WTC11 (cell line): ENCODE measurements around the gene BMP8B. TPM values are rescaled to one million over a fixed set of nuclear protein-coding genes. Genes with fewer than 3 reads are reported as not detected.

Experiments
- ATAC-seq: fragments of 200-7000 bp; cut with Tn5 transposase; 2 replicates; pipeline ENCODE4 v1.10.0; 2021; ENCODE audit warnings: mild to moderate bottlenecking, moderate library complexity
- CTCF ChIA-PET: fragments of 300-600 bp; sonication (Branson Sonifier 250); formaldehyde crosslinking; loops from one replicate; lab custom pipeline; 2021; ENCODE audit warnings: antibody characterized with exemption; lab: Charles Lee
- POLR2A ChIA-PET: fragments of 350-600 bp; sonication (Branson Sonifier 250); formaldehyde crosslinking; loops from one replicate; lab custom pipeline; 2021; ENCODE audit warnings: antibody characterized with exemption; lab: Charles Lee
- DNase-seq: peaks from one replicate; pipeline ENCODE4 v3.0.0; 2021; ENCODE audit warnings: low spot score
- H3K27ac Mint-ChIP-seq: 2 replicates; pipeline ENCODE4 v1.8.0; 2021; ENCODE audit warnings: mixed read lengths
- H3K27me3 Mint-ChIP-seq: 2 replicates; pipeline ENCODE4 v1.8.0; 2021; ENCODE audit warnings: low read depth, mild to moderate bottlenecking, moderate library complexity, mixed read lengths
- H3K36me3 Mint-ChIP-seq: 2 replicates; pipeline ENCODE4 v1.8.0; 2021; ENCODE audit warnings: mixed read lengths
- H3K4me1 Mint-ChIP-seq: 2 replicates; pipeline ENCODE4 v1.8.0; 2022; ENCODE audit warnings: mixed read lengths
- H3K4me3 Mint-ChIP-seq: 2 replicates; pipeline ENCODE4 v1.8.0; 2021; ENCODE audit warnings: mild to moderate bottlenecking, moderate library complexity, mixed read lengths
- H3K9me3 Mint-ChIP-seq: 2 replicates; pipeline ENCODE4 v1.8.0; 2021; ENCODE audit warnings: mixed read lengths
- ELF4 ChIP-seq: sonication (generic); formaldehyde crosslinking; IDR thresholded peaks from 2 replicates; pipeline ENCODE4 v1.8.1; 2022; ENCODE audit warnings: low read depth, mild to moderate bottlenecking, moderate library complexity, missing genetic modification reagents
- ESRRA ChIP-seq: sonication (generic); formaldehyde crosslinking; IDR thresholded peaks from 2 replicates; pipeline ENCODE4 v1.8.1; 2022; ENCODE audit warnings: mild to moderate bottlenecking, missing genetic modification reagents, borderline replicate concordance
- FOXP4 ChIP-seq: sonication (generic); formaldehyde crosslinking; IDR thresholded peaks from 2 replicates; pipeline ENCODE4 v1.8.0; 2022; ENCODE audit warnings: mild to moderate bottlenecking, missing genetic modification reagents
- GABPB1 ChIP-seq: sonication (generic); formaldehyde crosslinking; IDR thresholded peaks from 2 replicates; pipeline ENCODE4 v1.8.1; 2023; ENCODE audit warnings: mild to moderate bottlenecking, missing genetic modification reagents
- IRF1 ChIP-seq: sonication (generic); formaldehyde crosslinking; IDR thresholded peaks from 2 replicates; pipeline ENCODE4 v1.8.0; 2023; ENCODE audit warnings: missing genetic modification reagents
- KAT7 ChIP-seq: sonication (generic); formaldehyde crosslinking; IDR thresholded peaks from 2 replicates; pipeline ENCODE4 v1.8.1; 2023; ENCODE audit warnings: missing genetic modification reagents, mild to moderate bottlenecking, borderline replicate concordance
- MAX ChIP-seq: sonication (generic); formaldehyde crosslinking; IDR thresholded peaks from 2 replicates; pipeline ENCODE4 v1.8.0; 2022; ENCODE audit warnings: mild to moderate bottlenecking, missing genetic modification reagents
- MLX ChIP-seq: sonication (generic); formaldehyde crosslinking; IDR thresholded peaks from 2 replicates; pipeline ENCODE4 v1.8.1; 2023; ENCODE audit warnings: mild to moderate bottlenecking, missing genetic modification reagents, moderate library complexity
- NFATC4 ChIP-seq: fragments of 250-450 bp; sonication (Bioruptor Pico); IDR thresholded peaks from 2 replicates; pipeline ENCODE4 v1.9.0; 2021; ENCODE audit warnings: mild to moderate bottlenecking
- NR2C2 ChIP-seq: sonication (generic); formaldehyde crosslinking; IDR thresholded peaks from 2 replicates; pipeline ENCODE4 v1.8.0; 2022; ENCODE audit warnings: mild to moderate bottlenecking, missing genetic modification reagents
- NR3C1 ChIP-seq: sonication (generic); formaldehyde crosslinking; conservative IDR thresholded peaks from 2 replicates; pipeline ENCODE4 v1.8.1; 2023; ENCODE audit warnings: low read depth, mild to moderate bottlenecking, missing genetic modification reagents
- OVOL2 ChIP-seq: fragments of 250-450 bp; sonication (Bioruptor Pico); IDR thresholded peaks from 2 replicates; pipeline ENCODE4 v1.9.0; 2021; ENCODE audit warnings: mild to moderate bottlenecking, borderline replicate concordance
- PREB ChIP-seq: sonication (generic); formaldehyde crosslinking; IDR thresholded peaks from 2 replicates; pipeline ENCODE4 v1.8.1; 2022; ENCODE audit warnings: mild to moderate bottlenecking, missing genetic modification reagents, moderate library complexity, borderline replicate concordance
- TCF7 ChIP-seq: sonication (generic); formaldehyde crosslinking; IDR thresholded peaks from 2 replicates; pipeline ENCODE4 v1.8.0; 2022; ENCODE audit warnings: mild to moderate bottlenecking, low read depth, missing genetic modification reagents, moderate library complexity
- ZNF423 ChIP-seq: fragments of 250-450 bp; sonication (Bioruptor Pico); IDR thresholded peaks from 2 replicates; pipeline ENCODE4 v2.1.2; 2022; ENCODE audit warnings: mild to moderate bottlenecking, moderate library complexity
- total RNA-seq: library from RNA; stranded (reverse); gene quantifications from 3 replicates; pipeline ENCODE4 v1.2.3, GENCODE V29; 2021
- TF ChIP-seq, protein P1 (sequence below): sonication (generic); formaldehyde crosslinking; IDR thresholded peaks from 2 replicates; pipeline ENCODE4 v1.8.0; 2023; ENCODE audit warnings: mild to moderate bottlenecking, missing genetic modification reagents
- TF ChIP-seq, protein P2 (sequence below): sonication (generic); formaldehyde crosslinking; IDR thresholded peaks from 2 replicates; pipeline ENCODE4 v1.8.0; 2022; ENCODE audit warnings: mild to moderate bottlenecking, missing genetic modification reagents

BMP8B gene
- total RNA-seq, 1 experiment from 2014 or later = 0.74 TPM

GRCh38 chr1:39745016-39745670, 43.5 kb downstream of the BMP8B start:
- POLR2A ChIA-PET = no interaction called here
- H3K4me1 Mint-ChIP-seq = peaks cover 2% of the 10 kb centered on the region
- no peaks in the 10 kb centered on the region for H3K9me3 Mint-ChIP-seq
- peaks cover 80% of the 10 kb centered on the region for H3K36me3 Mint-ChIP-seq
- TF ChIP-seq GABPB1 (CRISPR knock-in tag) (no peak), NR3C1 (CRISPR knock-in tag) (no peak), MAX (CRISPR knock-in tag) (no peak), MLX (CRISPR knock-in tag) (no peak), FOXP4 (CRISPR knock-in tag) (no peak), TCF7 (CRISPR knock-in tag) (no peak), OVOL2 (CRISPR knock-in tag) (no peak), ELF4 (CRISPR knock-in tag) (no peak), ESRRA (CRISPR knock-in tag) (no peak), IRF1 (CRISPR knock-in tag) (no peak), ZNF423 (CRISPR knock-in tag) (no peak), KAT7 (no peak), PREB (no peak), NR2C2 (no peak), NFATC4 (no peak)
- TF ChIP-seq, protein P1, sequence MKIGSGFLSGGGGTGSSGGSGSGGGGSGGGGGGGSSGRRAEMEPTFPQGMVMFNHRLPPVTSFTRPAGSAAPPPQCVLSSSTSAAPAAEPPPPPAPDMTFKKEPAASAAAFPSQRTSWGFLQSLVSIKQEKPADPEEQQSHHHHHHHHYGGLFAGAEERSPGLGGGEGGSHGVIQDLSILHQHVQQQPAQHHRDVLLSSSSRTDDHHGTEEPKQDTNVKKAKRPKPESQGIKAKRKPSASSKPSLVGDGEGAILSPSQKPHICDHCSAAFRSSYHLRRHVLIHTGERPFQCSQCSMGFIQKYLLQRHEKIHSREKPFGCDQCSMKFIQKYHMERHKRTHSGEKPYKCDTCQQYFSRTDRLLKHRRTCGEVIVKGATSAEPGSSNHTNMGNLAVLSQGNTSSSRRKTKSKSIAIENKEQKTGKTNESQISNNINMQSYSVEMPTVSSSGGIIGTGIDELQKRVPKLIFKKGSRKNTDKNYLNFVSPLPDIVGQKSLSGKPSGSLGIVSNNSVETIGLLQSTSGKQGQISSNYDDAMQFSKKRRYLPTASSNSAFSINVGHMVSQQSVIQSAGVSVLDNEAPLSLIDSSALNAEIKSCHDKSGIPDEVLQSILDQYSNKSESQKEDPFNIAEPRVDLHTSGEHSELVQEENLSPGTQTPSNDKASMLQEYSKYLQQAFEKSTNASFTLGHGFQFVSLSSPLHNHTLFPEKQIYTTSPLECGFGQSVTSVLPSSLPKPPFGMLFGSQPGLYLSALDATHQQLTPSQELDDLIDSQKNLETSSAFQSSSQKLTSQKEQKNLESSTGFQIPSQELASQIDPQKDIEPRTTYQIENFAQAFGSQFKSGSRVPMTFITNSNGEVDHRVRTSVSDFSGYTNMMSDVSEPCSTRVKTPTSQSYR (CRISPR knock-in tag) = no peak
- TF ChIP-seq, protein P2, sequence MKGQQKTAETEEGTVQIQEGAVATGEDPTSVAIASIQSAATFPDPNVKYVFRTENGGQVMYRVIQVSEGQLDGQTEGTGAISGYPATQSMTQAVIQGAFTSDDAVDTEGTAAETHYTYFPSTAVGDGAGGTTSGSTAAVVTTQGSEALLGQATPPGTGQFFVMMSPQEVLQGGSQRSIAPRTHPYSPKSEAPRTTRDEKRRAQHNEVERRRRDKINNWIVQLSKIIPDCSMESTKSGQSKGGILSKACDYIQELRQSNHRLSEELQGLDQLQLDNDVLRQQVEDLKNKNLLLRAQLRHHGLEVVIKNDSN (CRISPR knock-in tag) = no peak
- CTCF ChIA-PET = interaction anchor here (0.7 kb wide), 1 partner anchor 139 kb away, joined by 3 read pairs; no protein-coding TSS in a partner anchor
- H3K4me3 Mint-ChIP-seq = no peak overlapping the region
- no peak overlapping the region for H3K27ac Mint-ChIP-seq
- H3K27me3 Mint-ChIP-seq = no peaks in the 10 kb centered on the region
- no peak for ATAC-seq
- no peak for DNase-seq
